ENCODE results near the gene PRKAG2. TPM values are rescaled to one million over a fixed set of nuclear protein-coding genes. Genes with fewer than 3 reads are reported as not detected.

Gene PRKAG2
- total RNA-seq, 4 donors from 2014 or later = 19.5 to 30.8 (median 27.6) TPM

GRCh38 chr7:151849879-151850260 is 27.0 kb downstream of the PRKAG2 start:
- Histone ChIP-seq H3K9me3 (no peaks in the 10 kb centered on the region), H3K4me3 (replicated peaks in 1 of 3) (no peak overlapping the region), H3K27me3 (no peaks in the 10 kb centered on the region), H3K36me3 (no peaks in the 10 kb centered on the region), H3K4me1 (peaks cover 13 to 22% of the 10 kb centered on the region in 2 donors), H3K27ac (no peak overlapping the region)
- intact Hi-C loops (cut with DNase I) = no loop called here
- TF ChIP-seq POLR2A (IDR thresholded peaks at IDR 0.05) = no peak
- TF ChIP-seq CTCF (IDR thresholded peaks at IDR 0.05) = no peak
- DNase-seq = no peak
- 98% methylated on average over 10 to 13 of the region's 13 CpGs for WGBS, 2 donors

GRCh38 chr7:151849008-151849878 is 27.7 kb downstream of the PRKAG2 start:
- TF ChIP-seq CTCF (IDR thresholded peaks at IDR 0.05) = no peak
- TF ChIP-seq POLR2A (IDR thresholded peaks at IDR 0.05) = no peak
- no peak for DNase-seq
- Histone ChIP-seq H3K36me3 (no peaks in the 10 kb centered on the region), H3K27ac (no peak overlapping the region), H3K9me3 (no peaks in the 10 kb centered on the region), H3K4me1 (peaks cover 13 to 22% of the 10 kb centered on the region in 2 donors), H3K4me3 (replicated peaks in 1 of 3) (no peak overlapping the region), H3K27me3 (no peaks in the 10 kb centered on the region)
- WGBS, 2 donors = 92 to 94% methylated on average over 22 to 26 of the region's 26 CpGs
- intact Hi-C loops (cut with DNase I) = no loop called here

GRCh38 chr7:151847681-151848081 is 29.2 kb downstream of the PRKAG2 start:
- intact Hi-C loops (cut with DNase I) = no loop called here
- Histone ChIP-seq H3K27me3 (no peaks in the 10 kb centered on the region), H3K4me1 (peaks cover 13 to 22% of the 10 kb centered on the region in 2 donors), H3K36me3 (no peaks in the 10 kb centered on the region), H3K9me3 (no peaks in the 10 kb centered on the region), H3K4me3 (replicated peaks in 1 of 3) (no peak overlapping the region), H3K27ac (no peak overlapping the region)
- DNase-seq = no peak
- WGBS, 2 donors = 91 to 98% methylated on average over 10 of the region's 10 CpGs
- no peak for TF ChIP-seq CTCF (IDR thresholded peaks at IDR 0.05)
- TF ChIP-seq POLR2A (IDR thresholded peaks at IDR 0.05) = no peak

GRCh38 chr7:151847136-151847535 is 29.8 kb downstream of the PRKAG2 start:
- no peak for DNase-seq
- Histone ChIP-seq H3K4me1 (peaks cover 13 to 18% of the 10 kb centered on the region in 2 donors), H3K27me3 (no peaks in the 10 kb centered on the region), H3K36me3 (no peaks in the 10 kb centered on the region), H3K27ac (no peak overlapping the region), H3K9me3 (no peaks in the 10 kb centered on the region), H3K4me3 (replicated peaks in 1 of 3) (no peak overlapping the region)
- WGBS, 2 donors = 91 to 94% methylated on average over 7 of the region's 7 CpGs
- TF ChIP-seq CTCF (IDR thresholded peaks at IDR 0.05) (no peak), POLR2A (IDR thresholded peaks at IDR 0.05) (no peak)
- intact Hi-C loops (cut with DNase I) = no loop called here

All from thyroid gland (tissue), 4 donors.